B cell (primary cell): ENCODE results near the gene EHD4. TPM values are rescaled to one million over a fixed set of nuclear protein-coding genes. Genes with fewer than 3 reads are reported as not detected.

Experiments
- ATAC-seq: fragments of 200-7000 bp; cut with Tn5 transposase; one replicate; pipeline ENCODE4 v1.10.0; 2021; ENCODE audit warnings: low read depth, mild to moderate bottlenecking, moderate number of reproducible peaks, moderate library complexity
- CTCF ChIA-PET: fragments of 350-600 bp; sonication (Branson Sonifier 250); formaldehyde crosslinking; loops from one replicate; lab custom pipeline; 2021; ENCODE audit warnings: antibody characterized with exemption, inconsistent platforms; lab: Charles Lee
- POLR2A ChIA-PET: fragments of 350-600 bp; sonication (Branson Sonifier 250); formaldehyde crosslinking; loops from one replicate; lab custom pipeline; 2021; ENCODE audit warnings: antibody characterized with exemption; lab: Charles Lee
- DNase-seq: peaks from one replicate; pipeline ENCODE4 v3.0.0; 2013
- H2AFZ ChIP-seq: 2 replicates; pipeline ENCODE4 v1.6.1; 2012; ENCODE audit warnings: mild to moderate bottlenecking, low read depth, low read length; ENCODE audit not compliant: insufficient read depth, poor library complexity, severe bottlenecking
- H3K27ac ChIP-seq, 2 donors: 1 replicate in 1 of 2; 2 replicates in 1 of 2; pipeline ENCODE4 v1.5.1; 2012 to 2013; ENCODE audit warnings: low read length in 2 of 2, mild to moderate bottlenecking in 2 of 2, moderate library complexity in 1 of 2
- H3K27me3 ChIP-seq, 4 experiments: fragments of 200-600 bp in 1 of 4; sonication (generic) in 1 of 4; replicated peaks in 1 of 4; 1 replicate in 2 of 4; 2 replicates in 2 of 4; pipeline versions ENCODE4 v1.6.1 to v1.7.0; 2013 to 2016; ENCODE audit warnings: low read length in 3 of 4, mild to moderate bottlenecking in 2 of 4, mixed read lengths in 1 of 4, moderate library complexity in 1 of 4; ENCODE audit not compliant: insufficient read depth in 4 of 4, control insufficient read depth in 3 of 4; ENCODE audit errors: control extremely low read depth in 1 of 4
- H3K36me3 ChIP-seq, 2 experiments: replicated peaks in 1 of 2; 1 replicate in 1 of 2; 2 replicates in 1 of 2; pipeline versions ENCODE4 v1.6.1 to v1.7.1; 2013; ENCODE audit warnings: low read length in 1 of 2; ENCODE audit not compliant: insufficient read depth in 2 of 2, control insufficient read depth in 1 of 2; ENCODE audit errors: control extremely low read depth in 1 of 2, extremely low read depth in 1 of 2
- H3K4me1 ChIP-seq, 2 donors: fragments of 200-600 bp in 1 of 2; sonication (generic) in 1 of 2; 1 replicate in 1 of 2; 2 replicates in 1 of 2; pipeline versions ENCODE4 v1.5.1 to v1.6.1; 2013 to 2017; ENCODE audit warnings: low read length in 2 of 2; ENCODE audit not compliant: control insufficient read depth in 2 of 2, insufficient read depth in 2 of 2
- H3K4me2 ChIP-seq: replicated peaks from 2 replicates; pipeline ENCODE3; 2012; ENCODE audit warnings: mild to moderate bottlenecking, low read depth, low read length; ENCODE audit not compliant: poor library complexity, severe bottlenecking
- H3K4me3 ChIP-seq, 5 experiments: fragments of 200-600 bp in 1 of 5; sonication (generic) in 1 of 5; 1 replicate in 3 of 5; 2 replicates in 2 of 5; pipeline versions ENCODE4 v1.5.1 to v1.7.0; 2011 to 2016; ENCODE audit warnings: low read length in 4 of 5, mild to moderate bottlenecking in 4 of 5, low read depth in 2 of 5, control low read depth in 1 of 5, moderate library complexity in 1 of 5; ENCODE audit not compliant: insufficient read depth in 1 of 5; ENCODE audit errors: control extremely low read depth in 1 of 5, extremely low read depth in 1 of 5
- H3K79me2 ChIP-seq: fragments of 200-600 bp; sonication (generic); one replicate; pipeline ENCODE4 v1.6.0; 2016; ENCODE audit warnings: low read length; ENCODE audit not compliant: control insufficient read depth, insufficient read depth
- H3K9ac ChIP-seq: fragments of 200-600 bp; sonication (generic); 2 replicates; pipeline ENCODE4 v1.6.1; 2017; ENCODE audit warnings: mild to moderate bottlenecking, low read length, moderate library complexity
- H3K9me3 ChIP-seq, 3 donors: one replicate each; pipeline versions ENCODE4 v1.6.1 to v1.7.1; 2013; ENCODE audit warnings: low read length in 2 of 3; ENCODE audit not compliant: control insufficient read depth in 2 of 3, insufficient read depth in 1 of 3; ENCODE audit errors: control extremely low read depth in 1 of 3
- H4K20me1 ChIP-seq: 2 replicates; pipeline ENCODE4 v1.6.0; 2012; ENCODE audit warnings: mild to moderate bottlenecking, low read length; ENCODE audit not compliant: insufficient read depth, control insufficient read depth, poor library complexity, severe bottlenecking
- H3K27ac Mint-ChIP-seq: one replicate; pipeline ENCODE4 v1.8.0; 2021; ENCODE audit warnings: mixed read lengths
- H3K27me3 Mint-ChIP-seq: one replicate; pipeline ENCODE4 v1.8.0; 2021; ENCODE audit warnings: mixed read lengths
- H3K4me1 Mint-ChIP-seq: one replicate; pipeline ENCODE4 v1.8.0; 2021; ENCODE audit warnings: mixed read lengths
- H3K4me3 Mint-ChIP-seq: one replicate; pipeline ENCODE4 v1.8.0; 2021; ENCODE audit warnings: mixed read lengths
- H3K9me3 Mint-ChIP-seq: one replicate; pipeline ENCODE4 v1.8.0; 2022; ENCODE audit warnings: mixed read lengths; ENCODE audit not compliant: insufficient read depth
- CTCF ChIP-seq: fragments of 200-600 bp; IDR thresholded peaks from one replicate; pipeline ENCODE4 v1.8.0; 2022; ENCODE audit warnings: antibody characterized with exemption, mild to moderate bottlenecking
- EZH2 ChIP-seq: IDR thresholded peaks from 2 replicates; pipeline ENCODE4 v1.6.1; 2012; ENCODE audit warnings: borderline replicate concordance, low read depth, mild to moderate bottlenecking, moderate library complexity, low read length; ENCODE audit not compliant: insufficient read depth, poor library complexity, severe bottlenecking
- WGBS: methylation state at CpG from one replicate; pipeline ENCODE4 v1.1.5; 2013; ENCODE audit warnings: missing lambda C conversion rate; ENCODE audit not compliant: insufficient coverage; 5-methylcytosine and 5-hydroxymethylcytosine counted together
- intact Hi-C: fragments of 100-400 bp; cut with micrococcal nuclease; formaldehyde crosslinking; loops from one replicate; pipeline ENCODE4 v1.10.0; 2022
- polyA plus RNA-seq: library from polyadenylated mRNA; depleted of rRNA; stranded (reverse); fragments of >200 nt; gene quantifications from 2 replicates; pipeline ENCODE4 v1.2.3, GENCODE V29; 2012
- total RNA-seq, 2 donors: library from RNA; stranded (reverse); fragments of 120-200 nt in 1 of 2; gene quantifications; 1 replicate in 1 of 2; 2 replicates in 1 of 2; pipeline versions ENCODE4 v1.2.3 to v1.2.4, GENCODE V29; 2013 to 2022

The EHD4 gene
- total and polyA plus RNA-seq, 2 donors (not counting 1 experiment from before 2014, with no cell fraction given) = 3.1 to 12.7 TPM

DNA sequence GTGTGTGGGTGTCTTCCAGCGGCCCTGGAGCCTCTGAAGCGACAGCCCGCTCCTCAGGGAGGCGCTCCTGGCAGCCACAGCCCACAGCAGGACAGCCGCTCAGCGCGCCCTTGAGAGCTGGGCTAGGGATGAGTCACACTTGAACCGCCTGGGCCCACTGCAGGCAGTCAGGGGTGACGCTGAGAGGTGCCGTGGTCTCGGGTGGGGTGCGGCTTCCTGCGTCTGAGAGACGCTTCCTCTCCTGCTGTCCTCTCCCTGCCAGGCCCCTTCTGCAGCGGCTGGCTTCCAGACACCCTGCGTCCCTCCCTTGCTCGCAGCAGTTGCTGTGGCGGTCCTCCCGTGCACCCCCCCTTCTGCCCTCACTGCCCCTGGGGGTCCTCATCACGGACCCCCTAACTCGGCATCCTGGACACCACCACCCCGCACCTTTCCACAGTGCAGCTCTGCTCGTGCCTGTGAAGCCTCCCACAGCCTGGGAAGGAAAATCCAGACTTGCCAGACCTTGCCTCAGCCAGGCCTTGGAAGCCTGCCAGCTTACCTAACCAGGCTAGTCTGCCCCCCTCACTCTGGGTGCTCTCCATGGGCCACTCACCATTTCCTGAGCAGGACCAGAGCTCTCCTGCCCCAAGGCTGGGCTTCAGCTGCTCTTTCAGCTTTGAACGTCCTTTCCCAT lies 77.4 kb downstream of the EHD4 start:
- Mint-ChIP-seq H3K9me3 (no peaks in the 10 kb centered on the region), H3K4me1 (peaks cover 40% of the 10 kb centered on the region), H3K27me3 (no peaks in the 10 kb centered on the region), H3K27ac (peak overlapping the region; percentile 97), H3K4me3 (peak overlapping the region; percentile 84)
- peak overlapping the region; percentile 77 for H3K4me2 ChIP-seq
- H4K20me1 ChIP-seq = no peaks in the 10 kb centered on the region
- DNase-seq = peak; percentile 84
- WGBS = 4% methylated on average over 23 of the region's 24 CpGs
- H3K9me3 ChIP-seq = peaks cover 0 to 9% (median 2%) of the 10 kb centered on the region in 3 donors
- POLR2A ChIA-PET = interaction anchor here (0.6 to 1.7 kb wide), 4 partner anchors 10 to 354 kb away, joined by 4 to 7 read pairs (median 6); partner anchors contain the start of gene MAPKBP1
- no peaks in the 10 kb centered on the region for H3K27me3 ChIP-seq
- peaks cover 2% of the 10 kb centered on the region in 2 experiments for H3K36me3 ChIP-seq
- ATAC-seq = peak; percentile 98
- H3K79me2 ChIP-seq = peaks cover 4% of the 10 kb centered on the region
- peak overlapping the region; percentile 49 for H3K9ac ChIP-seq
- intact Hi-C loops = loop anchor here (1.0 to 10.0 kb wide), 5 partner anchors 9 to 990 kb away; partner anchors contain the start of genes JMJD7 and MAPKBP1
- H3K27ac ChIP-seq = peak overlapping the region; percentile 71 to 80
- H3K4me3 ChIP-seq = peak overlapping the region in 4 of 5 experiments; percentile 10 to 47 (median 30)
- peak overlapping the region; percentile 70 for H2AFZ ChIP-seq
- TF ChIP-seq EZH2 (no peak), CTCF (no peak)
- CTCF ChIA-PET = interaction anchor here (0.7 to 11.0 kb wide), 10 partner anchors 8 to 122 kb away, joined by 3 to 81 read pairs (median 4); partner anchors contain the start of genes EHD4 and MAPKBP1
- peaks cover 37 to 41% of the 10 kb centered on the region in 2 donors for H3K4me1 ChIP-seq
